A673 (cell line): ENCODE data around the gene RNF151.

ENCODE experiments used
- CTCF ChIP-seq: fragments of 300-800, 200-600 bp; sonication (generic); conservative IDR thresholded peaks from 2 replicates; pipeline ENCODE4 v1.5.1; 2017; ENCODE audit warnings: low read depth, mild to moderate bottlenecking, antibody characterized with exemption, low read length, moderate library complexity, mixed read lengths
- EZH2 ChIP-seq: fragments of 200-600 bp; sonication (generic); IDR thresholded peaks from 2 replicates; pipeline ENCODE4 v1.6.1; 2017; ENCODE audit warnings: borderline replicate concordance, low read depth, mild to moderate bottlenecking, mixed read lengths, antibody characterized with exemption, low read length; ENCODE audit not compliant: poor library complexity, severe bottlenecking

DNA sequence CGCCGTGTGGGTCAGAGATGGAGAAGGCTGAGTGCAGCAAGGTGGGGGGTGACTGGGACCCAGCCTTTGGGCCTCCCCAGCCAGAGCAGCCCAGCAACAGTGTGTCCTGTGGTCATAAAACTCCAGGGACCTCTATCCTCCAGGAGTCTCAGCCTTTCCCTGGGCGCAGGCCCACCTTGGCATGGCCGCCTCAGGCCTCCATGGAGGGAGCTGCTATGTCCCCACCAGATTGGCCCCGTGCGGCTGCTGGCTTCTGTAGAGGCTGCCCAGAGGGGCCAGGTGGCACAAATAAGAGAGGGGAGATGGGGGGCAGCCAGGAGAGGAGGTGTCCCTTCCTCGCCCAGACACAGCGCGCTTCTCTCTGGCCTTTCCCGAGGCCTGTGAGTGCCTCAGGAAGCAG is 20.5 kb downstream of the RNF151 start:
- TF ChIP-seq CTCF (no peak), EZH2 (no peak)
